Measurements from ENCODE around the gene KCNK15. TPM values are rescaled to one million over a fixed set of nuclear protein-coding genes. Genes with fewer than 3 reads are reported as not detected.

KCNK15 gene
- total and polyA plus RNA-seq, 2 experiments from 2014 or later, result 0.32 TPM; not detected in 1

DNA sequence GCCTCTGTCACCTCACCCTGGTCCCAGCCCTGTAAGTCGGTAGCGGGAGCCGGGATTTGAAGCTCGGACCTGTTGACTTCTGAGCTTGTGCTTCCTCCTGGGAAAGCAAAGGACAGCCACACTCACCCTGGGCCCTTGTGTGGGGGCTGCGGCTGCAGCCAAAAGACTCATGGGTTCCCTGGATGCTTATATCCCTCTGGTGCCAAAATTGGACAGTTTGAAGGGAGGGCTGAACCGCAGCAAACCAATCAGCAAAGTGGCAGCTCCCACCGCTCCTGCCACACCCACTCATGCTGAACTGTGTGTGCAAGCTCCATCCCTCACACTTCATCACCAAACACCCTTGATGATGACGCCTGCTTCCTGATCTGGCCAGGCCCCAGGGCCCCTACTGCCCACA is 34.4 kb upstream of the KCNK15 start:
- no peak overlapping the region for H3K27ac ChIP-seq
- no peaks in the 10 kb centered on the region for H3K36me3 ChIP-seq
- no peaks in the 10 kb centered on the region for H3K27me3 ChIP-seq
- TF ChIP-seq, protein P1, sequence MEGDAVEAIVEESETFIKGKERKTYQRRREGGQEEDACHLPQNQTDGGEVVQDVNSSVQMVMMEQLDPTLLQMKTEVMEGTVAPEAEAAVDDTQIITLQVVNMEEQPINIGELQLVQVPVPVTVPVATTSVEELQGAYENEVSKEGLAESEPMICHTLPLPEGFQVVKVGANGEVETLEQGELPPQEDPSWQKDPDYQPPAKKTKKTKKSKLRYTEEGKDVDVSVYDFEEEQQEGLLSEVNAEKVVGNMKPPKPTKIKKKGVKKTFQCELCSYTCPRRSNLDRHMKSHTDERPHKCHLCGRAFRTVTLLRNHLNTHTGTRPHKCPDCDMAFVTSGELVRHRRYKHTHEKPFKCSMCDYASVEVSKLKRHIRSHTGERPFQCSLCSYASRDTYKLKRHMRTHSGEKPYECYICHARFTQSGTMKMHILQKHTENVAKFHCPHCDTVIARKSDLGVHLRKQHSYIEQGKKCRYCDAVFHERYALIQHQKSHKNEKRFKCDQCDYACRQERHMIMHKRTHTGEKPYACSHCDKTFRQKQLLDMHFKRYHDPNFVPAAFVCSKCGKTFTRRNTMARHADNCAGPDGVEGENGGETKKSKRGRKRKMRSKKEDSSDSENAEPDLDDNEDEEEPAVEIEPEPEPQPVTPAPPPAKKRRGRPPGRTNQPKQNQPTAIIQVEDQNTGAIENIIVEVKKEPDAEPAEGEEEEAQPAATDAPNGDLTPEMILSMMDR (IDR thresholded peaks at IDR 0.05; ENCODE audit: low read depth, low read length), result no peak
- no peak overlapping the region for H3K4me3 ChIP-seq
- H3K4me1 ChIP-seq (ENCODE audit: low read depth), result no peaks in the 10 kb centered on the region
- no peaks in the 10 kb centered on the region for H3K9me3 ChIP-seq (ENCODE audit: low read depth)
- peak in 1 of 2 donors; percentile 87 for DNase-seq (ENCODE audit: low read depth in 1 of 2, low spot score in 1 of 2)

DNA sequence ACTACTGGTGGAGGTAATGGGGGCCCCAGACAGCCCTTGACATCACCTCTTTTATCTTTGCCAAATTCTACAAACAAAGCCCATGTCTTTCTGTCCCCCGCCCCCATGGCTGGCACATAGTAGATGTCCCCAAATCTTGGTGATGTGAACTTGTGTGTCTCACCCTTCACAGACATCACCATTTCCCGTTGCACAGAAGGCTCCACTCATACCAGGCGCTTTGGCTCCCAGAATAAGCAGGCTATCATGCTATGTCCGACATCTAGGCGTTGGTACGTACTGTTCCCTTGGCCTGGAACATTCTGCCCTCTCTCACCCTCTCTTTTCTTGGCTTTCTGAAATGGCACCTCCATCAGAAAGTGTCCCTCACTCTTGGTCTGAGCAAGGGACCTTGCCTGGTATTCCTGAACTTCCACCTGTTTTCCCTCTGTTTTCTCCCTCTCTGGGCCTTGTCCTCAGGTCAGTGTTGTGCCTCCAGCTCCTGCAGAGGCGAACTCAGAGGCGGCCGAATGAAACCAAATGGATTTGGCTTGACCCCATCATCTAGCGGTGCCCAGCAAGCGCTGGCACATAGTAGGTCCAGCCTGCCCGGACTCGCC is 31.5 kb upstream of the KCNK15 start:
- no peaks in the 10 kb centered on the region for H3K9me3 ChIP-seq (ENCODE audit: low read depth)
- TF ChIP-seq, protein P1 (IDR thresholded peaks at IDR 0.05; ENCODE audit: low read depth, low read length), result no peak

DNA sequence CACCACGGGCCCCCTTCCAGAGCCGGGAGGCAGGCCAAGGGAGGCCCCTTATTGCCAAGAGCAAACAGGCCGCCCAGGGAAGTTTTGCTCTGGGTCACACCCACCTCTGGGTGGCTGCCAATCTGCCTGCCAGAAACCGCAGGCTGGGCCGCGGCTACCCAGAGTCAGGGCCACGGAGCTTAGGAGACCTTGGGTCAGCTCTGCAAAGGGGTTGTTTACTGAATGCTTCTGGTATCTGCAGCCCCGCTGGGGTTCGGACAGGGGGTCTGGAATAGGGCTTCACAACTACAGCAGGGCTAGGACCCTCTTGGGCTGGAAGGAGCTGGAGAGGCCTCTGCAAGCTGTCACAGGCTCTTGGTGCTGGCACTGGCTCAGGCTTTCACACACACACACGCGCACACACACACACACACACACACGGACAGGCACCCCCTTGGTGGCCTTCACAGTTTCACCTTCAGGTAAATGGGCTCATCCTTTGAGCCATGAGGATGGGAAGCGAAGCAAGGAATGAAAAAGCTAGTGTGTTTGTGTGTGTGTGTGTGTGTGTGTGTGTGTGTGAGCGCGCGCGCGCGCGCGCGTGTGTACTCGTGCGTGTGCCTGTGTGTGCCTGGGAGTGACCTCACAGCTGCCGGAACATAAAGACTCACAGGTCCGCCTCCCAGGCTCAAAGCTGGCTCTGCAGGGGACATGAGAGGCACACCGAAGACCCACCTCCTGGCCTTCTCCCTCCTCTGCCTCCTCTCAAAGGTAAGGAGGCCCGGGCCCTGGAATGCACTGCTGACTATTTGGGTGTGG is 30.8 kb upstream of the KCNK15 start, which contains the start of gene CCN5:
CCN5 (plus strand) TSS at position 669 of the 798 bp plus-strand sequence; CDS start at position 691, 22 bp downstream.
- no peaks in the 10 kb centered on the region for H3K9me3 ChIP-seq (ENCODE audit: low read depth)
- H3K4me1 ChIP-seq (ENCODE audit: low read depth), result no peaks in the 10 kb centered on the region
- H3K27me3 ChIP-seq, result no peaks in the 10 kb centered on the region
- no peak within 1 kb of the TSS for H3K4me3 ChIP-seq
- no peak within 1 kb of the TSS for H3K27ac ChIP-seq
- peak in 1 of 2 donors; percentile 91 for DNase-seq (ENCODE audit: low read depth in 1 of 2, low spot score in 1 of 2)
- TF ChIP-seq, protein P1 (IDR thresholded peaks at IDR 0.05; ENCODE audit: low read depth, low read length), result no peak
- no peaks in the 10 kb centered on the region for H3K36me3 ChIP-seq

More for the DNA sequence above, 31.5 kb upstream of the KCNK15 start:
- no peaks in the 10 kb centered on the region for H3K36me3 ChIP-seq
- H3K27ac ChIP-seq, result no peak overlapping the region
- H3K4me1 ChIP-seq (ENCODE audit: low read depth), result no peaks in the 10 kb centered on the region
- no peak overlapping the region for H3K4me3 ChIP-seq
- no peaks in the 10 kb centered on the region for H3K27me3 ChIP-seq
- DNase-seq (ENCODE audit: low read depth in 1 of 2, low spot score in 1 of 2), result no peak

GRCh38 chr20:44715499-44716308 is 30.0 kb upstream of the KCNK15 start:
- Histone ChIP-seq H3K9me3 (ENCODE audit: low read depth) (no peaks in the 10 kb centered on the region), H3K36me3 (no peaks in the 10 kb centered on the region), H3K4me3 (no peak overlapping the region), H3K27me3 (no peaks in the 10 kb centered on the region), H3K4me1 (ENCODE audit: low read depth) (no peaks in the 10 kb centered on the region), H3K27ac (no peak overlapping the region)
- TF ChIP-seq, protein P1 (IDR thresholded peaks at IDR 0.05; ENCODE audit: low read depth, low read length), result no peak
- no peak for DNase-seq (ENCODE audit: low read depth in 1 of 2, low spot score in 1 of 2)

DNA sequence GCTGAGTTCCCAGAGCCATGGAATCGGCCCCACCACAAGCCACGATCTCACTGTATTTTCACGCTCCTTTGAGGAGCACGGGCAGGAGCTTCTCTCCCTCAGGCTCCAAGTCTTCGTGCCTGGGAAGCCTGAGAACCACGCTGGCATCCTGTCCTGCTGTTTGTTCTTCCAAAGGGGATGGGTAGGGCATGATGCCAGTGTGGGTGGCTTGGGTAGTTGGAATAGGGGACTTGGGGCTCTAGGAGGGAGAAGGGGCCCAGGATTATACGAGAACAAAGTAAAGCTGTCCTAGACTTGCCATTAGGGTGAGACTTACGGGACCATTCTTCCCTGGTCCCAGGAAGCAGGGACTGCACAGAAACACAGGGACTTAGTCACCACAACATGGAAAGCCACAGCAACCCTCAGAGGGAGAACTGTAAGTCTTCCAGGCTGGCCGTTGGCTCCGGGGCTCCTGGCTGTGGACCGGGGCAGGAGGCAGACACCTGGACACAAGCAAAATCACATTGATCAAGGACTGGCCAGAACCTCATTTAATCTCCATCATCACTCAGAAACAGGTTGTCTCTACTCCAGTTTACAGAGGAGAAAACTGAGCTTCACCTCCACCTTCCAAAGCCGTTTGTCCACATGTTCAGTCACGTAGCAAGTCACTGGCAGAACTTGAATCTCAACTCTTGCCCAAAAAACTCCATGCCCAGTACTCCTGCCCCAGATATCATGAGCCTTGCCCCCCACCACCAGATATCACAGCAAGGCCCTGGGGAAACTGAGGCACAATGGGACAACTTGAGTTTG is 29.2 kb upstream of the KCNK15 start:
- no peak overlapping the region for H3K4me3 ChIP-seq
- H3K27me3 ChIP-seq, result no peaks in the 10 kb centered on the region
- TF ChIP-seq, protein P1 (IDR thresholded peaks at IDR 0.05; ENCODE audit: low read depth, low read length), result no peak
- no peak for DNase-seq (ENCODE audit: low read depth in 1 of 2, low spot score in 1 of 2)
- no peaks in the 10 kb centered on the region for H3K9me3 ChIP-seq (ENCODE audit: low read depth)
- H3K27ac ChIP-seq, result no peak overlapping the region
- no peaks in the 10 kb centered on the region for H3K36me3 ChIP-seq
- H3K4me1 ChIP-seq (ENCODE audit: low read depth), result no peaks in the 10 kb centered on the region
